PC-3 (cell line): Measurements from ENCODE around the gene HSF4. TPM values are rescaled to one million over a fixed set of nuclear protein-coding genes. Genes with fewer than 3 reads are reported as not detected.

Experiments
- ATAC-seq: fragments of 200-7000 bp; cut with Tn5 transposase; 2 replicates; pipeline ENCODE4 v1.9.1; 2020; ENCODE audit warnings: mild to moderate bottlenecking, moderate library complexity
- BruUV-seq: library from RNA; stranded (reverse); fragments of 400-500 nt; replicated peaks from 2 replicates; lab custom pipeline; 2021; lab: Mats Ljungman, UMichigan
- CTCF ChIA-PET: fragments of 300-600 bp; sonication (Branson Sonifier 250); formaldehyde crosslinking; loops from one replicate; lab custom pipeline; 2022; ENCODE audit warnings: antibody characterized with exemption; lab: Charles Lee
- POLR2A ChIA-PET: fragments of 300-600 bp; sonication (Branson Sonifier 250); formaldehyde crosslinking; loops from one replicate; lab custom pipeline; 2022; ENCODE audit warnings: antibody characterized with exemption; ENCODE audit not compliant: unreplicated experiment; lab: Charles Lee
- DNase-seq: peaks from one replicate; pipeline ENCODE4 v3.0.0-alpha.2; 2015
- H2AFZ ChIP-seq: fragments of 300-600 bp; sonication (generic); 2 replicates; pipeline ENCODE4 v1.6.0; 2016; ENCODE audit warnings: antibody characterized with exemption, low read length
- H3F3A ChIP-seq: fragments of 300-600 bp; sonication (generic); one replicate; pipeline ENCODE4 v1.6.0; 2017; ENCODE audit warnings: antibody characterized with exemption, low read length, control low read depth, mild to moderate bottlenecking; ENCODE audit not compliant: unreplicated experiment
- H3K27ac ChIP-seq: fragments of 300-600 bp; sonication (generic); 2 replicates; pipeline ENCODE4 v1.5.1; 2016; ENCODE audit warnings: mild to moderate bottlenecking, low read length
- H3K27me3 ChIP-seq: fragments of 300-600 bp; sonication (generic); 2 replicates; pipeline ENCODE4 v1.6.1; 2016; ENCODE audit warnings: low read length, mixed read lengths
- H3K36me3 ChIP-seq: fragments of 300-600 bp; sonication (generic); 2 replicates; pipeline ENCODE4 v1.6.1; 2016; ENCODE audit warnings: low read depth, mixed run types, low read length, mixed read lengths
- H3K4me1 ChIP-seq: fragments of 300-600 bp; sonication (generic); 2 replicates; pipeline ENCODE4 v1.5.1; 2016; ENCODE audit warnings: low read length; ENCODE audit not compliant: insufficient read depth
- H3K4me2 ChIP-seq: fragments of 300-600 bp; sonication (generic); 2 replicates; pipeline ENCODE4 v1.6.0; 2016; ENCODE audit warnings: low read length
- H3K4me3 ChIP-seq: fragments of 300-600 bp; sonication (generic); 2 replicates; pipeline ENCODE4 v1.5.1; 2016; ENCODE audit warnings: mild to moderate bottlenecking, low read length, mixed read lengths
- H3K79me2 ChIP-seq: fragments of 300-600 bp; sonication (generic); 2 replicates; pipeline ENCODE4 v1.6.1; 2017; ENCODE audit warnings: low read length, mixed read lengths
- H3K9ac ChIP-seq: fragments of 300-600 bp; sonication (generic); 2 replicates; pipeline ENCODE4 v1.6.0; 2016; ENCODE audit warnings: mild to moderate bottlenecking, low read length
- H3K9me2 ChIP-seq: fragments of 300-600 bp; sonication (generic); replicated peaks from 2 replicates; pipeline ENCODE4 v1.6.1; 2016; ENCODE audit warnings: mixed run types, low read length, mixed read lengths
- H3K9me3 ChIP-seq: fragments of 300-600 bp; sonication (generic); 2 replicates; pipeline ENCODE4 v1.6.1; 2016; ENCODE audit warnings: low read length, mixed read lengths
- H4K20me1 ChIP-seq: fragments of 300-600 bp; sonication (generic); 2 replicates; pipeline ENCODE4 v1.6.1; 2016; ENCODE audit warnings: low read length, mixed read lengths
- CTCF ChIP-seq: fragments of 300-600 bp; sonication (generic); conservative IDR thresholded peaks from 2 replicates; pipeline ENCODE4 v1.5.1; 2017; ENCODE audit warnings: antibody characterized with exemption, low read depth, mild to moderate bottlenecking, low read length
- EZH2 ChIP-seq: fragments of 300-600 bp; sonication (generic); IDR thresholded peaks from one replicate; pipeline ENCODE4 v1.6.1; 2017; ENCODE audit warnings: antibody characterized with exemption, mild to moderate bottlenecking, low read length; ENCODE audit not compliant: unreplicated experiment
- EZH2phosphoT487 ChIP-seq: fragments of 300-600 bp; sonication (generic); IDR thresholded peaks from 2 replicates; pipeline ENCODE4 v1.6.1; 2018; ENCODE audit warnings: mild to moderate bottlenecking, antibody characterized with exemption, low read length, borderline replicate concordance
- intact Hi-C: fragments of 100-400 bp; cut with micrococcal nuclease; formaldehyde crosslinking; loops from 2 replicates; pipeline ENCODE4 v1.9.0; 2023
- total RNA-seq: library from RNA; depleted of rRNA; stranded (reverse); fragments of >200 nt; gene quantifications from 2 replicates; pipeline ENCODE4 v1.2.3, GENCODE V29; 2014

Gene HSF4
- total RNA-seq, 1 experiment from 2014 or later, result 20.6 TPM

GRCh38 chr16:67128417-67128816 lies 36.1 kb upstream of the HSF4 start:
- no TSS peak for BruUV-seq
- Histone ChIP-seq H3K9ac (no peak overlapping the region), H3F3A (no peaks in the 10 kb centered on the region), H3K4me3 (no peak overlapping the region), H3K27ac (no peak overlapping the region), H3K79me2 (no peaks in the 10 kb centered on the region), H2AFZ (no peak overlapping the region), H3K27me3 (no peaks in the 10 kb centered on the region), H3K9me3 (no peaks in the 10 kb centered on the region), H3K4me2 (no peak overlapping the region), H3K9me2 (no peaks in the 10 kb centered on the region), H3K36me3 (peaks cover 3% of the 10 kb centered on the region), H4K20me1 (no peaks in the 10 kb centered on the region), H3K4me1 (no peaks in the 10 kb centered on the region)
- no peak for ATAC-seq
- TF ChIP-seq EZH2phosphoT487 (no peak), CTCF (no peak), EZH2 (no peak)
- DNase-seq, result no peak
- CTCF ChIA-PET, result no interaction called here
- POLR2A ChIA-PET, result no interaction called here
- intact Hi-C loops, result no loop called here

DNA sequence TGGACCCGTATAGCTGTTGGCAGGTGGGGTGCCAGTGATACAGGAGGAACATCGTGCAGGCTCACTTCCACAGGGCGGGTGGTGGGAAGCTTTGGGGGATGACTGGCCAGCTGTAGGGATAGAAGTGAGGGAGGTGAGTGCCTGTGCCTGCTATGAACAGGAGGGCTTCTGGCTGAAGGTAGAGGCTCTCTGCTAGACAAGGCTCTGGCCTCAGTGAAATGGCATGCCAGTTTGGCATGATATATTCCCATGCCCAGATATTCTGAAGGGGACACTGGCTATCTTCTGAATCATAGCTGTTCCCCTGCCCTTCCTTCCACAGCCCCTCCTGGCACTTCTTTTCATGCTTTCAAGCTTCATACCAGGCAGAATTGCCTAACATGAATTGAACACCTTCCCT lies 35.7 kb upstream of the HSF4 start:
- no peak overlapping the region for H2AFZ ChIP-seq
- H3K36me3 ChIP-seq, result peaks cover 3% of the 10 kb centered on the region
- intact Hi-C loops, result no loop called here

More for the DNA sequence above, 35.7 kb upstream of the HSF4 start:
- Histone ChIP-seq H3K4me1 (no peaks in the 10 kb centered on the region), H3K9me2 (no peaks in the 10 kb centered on the region), H4K20me1 (no peaks in the 10 kb centered on the region), H3K27ac (no peak overlapping the region), H3F3A (no peaks in the 10 kb centered on the region), H3K79me2 (no peaks in the 10 kb centered on the region), H3K9me3 (no peaks in the 10 kb centered on the region), H3K4me3 (no peak overlapping the region), H3K4me2 (no peak overlapping the region), H3K27me3 (no peaks in the 10 kb centered on the region), H3K9ac (no peak overlapping the region)
- ATAC-seq (no peak), DNase-seq (no peak)
- ChIA-PET CTCF (no interaction called here), POLR2A (no interaction called here)
- no TSS peak for BruUV-seq
- TF ChIP-seq CTCF (no peak), EZH2 (no peak), EZH2phosphoT487 (no peak)
